ENCODE results near the gene ZNF24.
A peak's percentile ranks its signal among the peaks of the same experiment; 100 is the strongest.

The ZNF24 gene

GRCh38 chr18:35343936-35344735 lies at the start of gene ZNF24:
ZNF24 (minus strand) TSS chr18:35344420; CDS start chr18:35340650, 3,770 bp downstream.
- H3K27ac Mint-ChIP-seq, result peak within 1 kb of the TSS; percentile 96
- no peaks in the 10 kb centered on the region for H3K9me3 Mint-ChIP-seq
- H3K4me1 Mint-ChIP-seq (ENCODE audit: low read depth), result peaks cover 58% of the 10 kb centered on the region
- peaks cover 34% of the 10 kb centered on the region for H3K36me3 Mint-ChIP-seq (ENCODE audit: low read depth)
- no peaks in the 10 kb centered on the region for H3K27me3 Mint-ChIP-seq
- peak within 1 kb of the TSS; percentile 100 for H3K4me3 Mint-ChIP-seq

DNA sequence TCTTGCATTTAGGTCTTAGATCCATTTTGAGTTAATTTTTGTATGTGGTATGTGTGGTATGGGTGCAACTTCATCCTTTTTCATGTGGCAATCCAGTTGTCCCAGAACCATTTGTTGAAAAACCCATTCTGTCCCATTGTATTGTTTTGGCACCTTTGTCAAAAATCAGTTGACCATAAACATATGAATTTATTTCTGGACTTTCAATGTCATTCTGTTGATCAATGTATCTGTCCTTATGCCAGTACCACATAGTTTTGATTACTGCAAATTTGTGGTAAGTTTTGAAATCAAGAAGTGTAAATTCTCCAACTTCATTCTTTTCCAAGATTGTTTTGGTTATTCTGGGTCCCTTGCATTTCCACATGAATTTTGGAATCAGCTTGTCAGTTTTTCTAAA lies 49.5 kb upstream of the ZNF24 start:
- Mint-ChIP-seq H3K4me1 (ENCODE audit: low read depth) (no peaks in the 10 kb centered on the region), H3K9me3 (no peaks in the 10 kb centered on the region), H3K27ac (no peak overlapping the region), H3K4me3 (no peak overlapping the region), H3K27me3 (peaks cover 23% of the 10 kb centered on the region), H3K36me3 (ENCODE audit: low read depth) (no peaks in the 10 kb centered on the region)

DNA sequence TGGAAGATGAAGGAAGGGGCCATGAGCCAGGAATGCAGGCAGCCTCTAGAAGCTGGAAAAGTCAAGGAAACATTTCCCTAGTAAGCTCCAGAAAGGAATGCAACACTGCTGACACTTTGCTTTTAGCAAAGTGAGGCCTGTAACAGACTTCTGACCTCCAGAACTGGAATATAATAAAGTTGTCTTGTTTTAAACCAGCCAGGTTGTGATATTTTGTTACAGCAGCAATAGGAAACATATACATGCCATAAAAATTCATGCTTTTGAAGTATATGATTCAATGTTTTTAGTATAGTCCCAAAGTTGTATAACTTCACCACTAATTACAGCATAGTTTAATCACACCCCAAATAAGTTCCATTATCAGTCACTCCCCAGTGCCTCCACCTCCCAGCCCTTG lies 48.2 kb upstream of the ZNF24 start:
- Mint-ChIP-seq H3K36me3 (ENCODE audit: low read depth) (no peaks in the 10 kb centered on the region), H3K4me1 (ENCODE audit: low read depth) (no peaks in the 10 kb centered on the region), H3K4me3 (no peak overlapping the region), H3K27ac (no peak overlapping the region), H3K27me3 (peaks cover 27% of the 10 kb centered on the region), H3K9me3 (no peaks in the 10 kb centered on the region)

DNA sequence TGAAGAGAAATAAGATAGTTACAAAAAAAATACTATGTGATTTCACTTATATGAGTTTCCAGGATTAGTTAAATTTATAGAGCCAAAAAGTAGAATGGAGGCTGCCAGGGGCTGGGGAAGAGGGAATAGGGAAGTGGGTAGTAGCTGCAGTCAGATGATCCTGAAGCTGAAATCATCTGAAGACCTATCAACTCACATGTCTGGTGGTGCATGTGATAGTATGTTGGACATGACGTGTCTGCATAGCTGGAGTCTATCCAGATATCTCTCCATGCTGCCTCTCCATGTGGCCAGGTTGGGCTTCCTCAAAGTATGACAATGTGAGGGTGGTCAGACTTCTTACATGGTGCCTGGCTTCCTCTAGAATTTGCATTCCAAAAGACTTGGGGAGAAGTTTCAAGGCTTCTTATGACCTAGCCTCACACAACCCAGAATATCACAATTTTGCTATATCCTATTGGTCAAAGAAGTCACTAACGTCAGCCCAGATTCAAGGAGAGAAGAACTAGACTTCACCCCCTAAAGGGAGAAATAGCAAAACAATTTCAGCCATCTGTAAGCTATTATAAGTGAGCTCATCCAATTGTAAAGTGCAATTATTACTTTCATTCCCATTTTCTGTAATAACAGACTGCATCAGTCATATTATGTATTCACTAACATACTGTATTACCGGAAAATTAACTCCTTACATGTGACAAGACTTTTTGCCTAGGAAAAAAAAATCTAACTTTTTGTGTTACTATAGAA lies 46.9 kb upstream of the ZNF24 start:
- Mint-ChIP-seq H3K4me3 (no peak overlapping the region), H3K27me3 (peaks cover 35% of the 10 kb centered on the region), H3K9me3 (no peaks in the 10 kb centered on the region), H3K4me1 (ENCODE audit: low read depth) (peaks cover 3% of the 10 kb centered on the region), H3K36me3 (ENCODE audit: low read depth) (no peaks in the 10 kb centered on the region), H3K27ac (no peak overlapping the region)

DNA sequence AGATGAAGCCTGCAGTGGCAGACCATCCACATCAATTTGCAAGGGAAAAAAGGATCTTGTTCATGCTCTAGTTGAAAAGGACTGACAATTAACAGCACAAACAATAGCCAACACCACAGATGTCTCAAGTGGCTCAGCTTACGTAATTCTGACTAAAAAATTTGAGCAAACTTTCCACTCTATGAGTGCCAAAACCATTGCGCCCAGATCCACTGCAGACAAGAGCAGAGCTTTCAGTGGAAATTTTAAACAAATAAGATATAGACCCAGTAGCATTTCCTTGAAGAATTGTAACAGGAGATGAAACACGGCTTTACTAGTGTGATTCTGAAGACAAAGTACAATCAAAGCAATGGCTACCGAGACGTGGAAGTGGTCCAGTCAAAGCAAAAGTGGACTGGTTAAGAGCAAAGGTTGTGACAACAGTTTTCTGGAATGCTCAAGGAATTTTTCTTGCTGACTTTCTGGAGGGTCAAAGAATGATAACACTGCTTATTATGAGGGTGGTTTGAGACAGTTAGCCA lies 44.9 kb upstream of the ZNF24 start:
- Mint-ChIP-seq H3K9me3 (no peaks in the 10 kb centered on the region), H3K4me3 (no peak overlapping the region), H3K27ac (no peak overlapping the region), H3K4me1 (ENCODE audit: low read depth) (peaks cover 3% of the 10 kb centered on the region), H3K36me3 (ENCODE audit: low read depth) (no peaks in the 10 kb centered on the region), H3K27me3 (peaks cover 39% of the 10 kb centered on the region)

- no peaks in the 10 kb centered on the region for H3K9me3 Mint-ChIP-seq
- no peak overlapping the region for H3K27ac Mint-ChIP-seq
- no peaks in the 10 kb centered on the region for H3K36me3 Mint-ChIP-seq (ENCODE audit: low read depth)
- no peak overlapping the region for H3K4me3 Mint-ChIP-seq
- H3K27me3 Mint-ChIP-seq, result peaks cover 41% of the 10 kb centered on the region
- H3K4me1 Mint-ChIP-seq (ENCODE audit: low read depth), result peaks cover 3% of the 10 kb centered on the region
Observed at GRCh38 chr18:35387152-35387571, 42.9 kb upstream of the ZNF24 start.

DNA sequence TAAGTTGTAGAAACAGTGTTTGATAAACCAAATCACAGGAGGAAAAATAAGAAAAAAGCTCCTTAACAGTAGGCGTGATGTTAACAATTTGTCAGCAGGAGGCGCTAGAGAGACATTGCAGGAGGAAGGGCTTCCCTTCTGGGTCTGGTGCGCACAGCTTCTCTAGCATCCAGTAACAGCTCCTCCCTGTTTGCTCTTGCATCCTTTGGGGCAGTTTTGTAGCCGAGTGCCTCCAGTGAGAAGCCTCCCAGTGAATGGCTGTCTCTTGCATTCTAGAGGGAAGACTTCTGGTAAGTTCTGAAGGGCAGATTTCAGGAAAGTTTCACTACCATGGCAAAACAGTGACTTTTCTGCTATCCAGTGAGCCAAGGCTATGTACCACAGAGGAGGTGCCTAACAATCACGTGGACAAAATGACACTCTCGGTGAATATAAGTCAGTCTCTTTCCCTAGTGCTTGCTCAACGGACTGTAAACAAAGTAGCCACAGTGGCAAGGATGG lies 42.4 kb upstream of the ZNF24 start:
- no peaks in the 10 kb centered on the region for H3K9me3 Mint-ChIP-seq
- no peak overlapping the region for H3K4me3 Mint-ChIP-seq
- H3K36me3 Mint-ChIP-seq (ENCODE audit: low read depth), result no peaks in the 10 kb centered on the region
- peaks cover 3% of the 10 kb centered on the region for H3K4me1 Mint-ChIP-seq (ENCODE audit: low read depth)
- peaks cover 41% of the 10 kb centered on the region for H3K27me3 Mint-ChIP-seq
- no peak overlapping the region for H3K27ac Mint-ChIP-seq

DNA sequence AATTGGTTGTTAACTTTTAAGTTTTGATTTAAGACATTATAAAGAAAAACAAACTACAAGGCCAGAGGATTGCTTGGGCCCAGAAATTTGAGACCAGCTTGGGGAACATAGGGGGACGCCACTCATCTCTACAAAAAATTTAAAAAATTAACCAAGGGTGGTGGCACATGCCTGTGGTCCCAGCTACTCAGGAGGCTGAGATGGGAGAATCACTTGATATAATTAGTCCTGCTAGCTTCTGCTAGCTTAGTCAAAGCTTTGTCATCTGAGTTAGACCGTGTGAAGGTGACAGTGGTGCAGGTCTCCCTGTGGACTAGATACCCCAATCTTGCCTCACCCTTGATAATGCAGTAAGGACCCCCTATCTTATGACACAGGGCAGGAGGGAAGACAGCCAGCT lies 38.9 kb upstream of the ZNF24 start:
- Mint-ChIP-seq H3K36me3 (ENCODE audit: low read depth) (no peaks in the 10 kb centered on the region), H3K27me3 (peaks cover 22% of the 10 kb centered on the region), H3K4me1 (ENCODE audit: low read depth) (peaks cover 3% of the 10 kb centered on the region), H3K9me3 (no peaks in the 10 kb centered on the region), H3K27ac (no peak overlapping the region), H3K4me3 (no peak overlapping the region)

- H3K36me3 Mint-ChIP-seq (ENCODE audit: low read depth), result no peaks in the 10 kb centered on the region
- no peaks in the 10 kb centered on the region for H3K9me3 Mint-ChIP-seq
- peaks cover 5% of the 10 kb centered on the region for H3K27me3 Mint-ChIP-seq
- H3K4me1 Mint-ChIP-seq (ENCODE audit: low read depth), result peaks cover 8% of the 10 kb centered on the region
- no peak overlapping the region for H3K4me3 Mint-ChIP-seq
- no peak overlapping the region for H3K27ac Mint-ChIP-seq
Observed at GRCh38 chr18:35379421-35379820, 35.2 kb upstream of the ZNF24 start.

- no peak overlapping the region for H3K27ac Mint-ChIP-seq
- peaks cover 8% of the 10 kb centered on the region for H3K4me1 Mint-ChIP-seq (ENCODE audit: low read depth)
- H3K27me3 Mint-ChIP-seq, result no peaks in the 10 kb centered on the region
- no peak overlapping the region for H3K4me3 Mint-ChIP-seq
- H3K36me3 Mint-ChIP-seq (ENCODE audit: low read depth), result no peaks in the 10 kb centered on the region
- H3K9me3 Mint-ChIP-seq, result no peaks in the 10 kb centered on the region
Observed at GRCh38 chr18:35378574-35378896, 34.3 kb upstream of the ZNF24 start.

GRCh38 chr18:35377875-35378573 lies 33.8 kb upstream of the ZNF24 start:
- H3K4me3 Mint-ChIP-seq, result peak overlapping the region; percentile 72
- peaks cover 8% of the 10 kb centered on the region for H3K4me1 Mint-ChIP-seq (ENCODE audit: low read depth)
- peak overlapping the region; percentile 8 for H3K27ac Mint-ChIP-seq
- no peaks in the 10 kb centered on the region for H3K27me3 Mint-ChIP-seq
- H3K9me3 Mint-ChIP-seq, result no peaks in the 10 kb centered on the region
- no peaks in the 10 kb centered on the region for H3K36me3 Mint-ChIP-seq (ENCODE audit: low read depth)

DNA sequence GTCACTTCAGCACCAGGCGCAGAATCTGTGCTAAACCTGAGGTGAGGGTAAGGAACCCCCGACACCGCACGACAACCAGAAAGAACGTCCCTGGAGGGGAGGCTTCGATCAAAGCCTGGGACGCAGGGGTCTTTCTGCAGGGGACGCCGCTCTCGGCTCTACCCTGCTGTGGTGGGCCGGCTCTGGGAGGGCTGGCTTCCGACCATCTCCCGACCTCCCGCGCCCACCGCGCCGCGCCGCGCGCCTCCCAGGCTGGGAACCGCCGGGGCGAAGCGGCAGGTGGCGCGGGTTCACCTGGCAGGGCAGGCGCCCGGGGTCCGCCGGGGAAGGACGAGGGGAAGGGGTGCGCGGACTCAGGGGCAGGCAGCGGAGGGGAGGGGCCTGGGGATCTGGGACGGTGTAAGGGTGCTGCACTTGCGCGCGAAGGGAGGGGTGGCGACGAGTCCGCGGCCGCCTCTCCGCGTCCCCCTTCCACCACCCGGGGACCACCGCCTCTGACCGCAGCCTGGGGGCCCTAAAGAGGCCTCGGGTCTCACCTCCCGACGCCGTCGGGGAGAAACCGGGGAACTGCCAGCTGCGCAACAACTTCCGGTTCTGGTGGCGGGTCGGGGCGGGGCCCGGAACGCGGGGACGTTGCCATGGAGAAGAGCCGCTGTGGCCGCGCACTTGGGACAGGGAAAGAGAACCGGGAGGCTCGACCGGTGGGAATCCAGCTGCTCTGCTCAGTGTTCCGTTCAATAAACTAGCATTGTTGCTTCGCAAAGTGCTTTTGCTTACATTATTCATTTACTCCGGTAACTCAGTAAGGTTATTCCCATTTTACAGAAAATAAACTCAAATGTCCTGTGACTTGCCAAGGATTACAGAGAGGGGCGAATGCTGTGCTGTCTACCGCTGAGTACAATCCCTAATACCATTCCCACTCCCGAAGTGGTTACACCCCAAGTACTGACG lies 32.8 kb upstream of the ZNF24 start, which contains the start of gene ZNF396:
ZNF396 (minus strand) TSS at position 596 of the 954 bp plus-strand sequence. CDS start 3,045 bp downstream, outside the sequence.
- peak within 1 kb of the TSS; percentile 79 for H3K4me3 Mint-ChIP-seq
- H3K9me3 Mint-ChIP-seq, result no peaks in the 10 kb centered on the region
- H3K27ac Mint-ChIP-seq, result peak within 1 kb of the TSS; percentile 24
- H3K27me3 Mint-ChIP-seq, result no peaks in the 10 kb centered on the region
- H3K36me3 Mint-ChIP-seq (ENCODE audit: low read depth), result no peaks in the 10 kb centered on the region
- H3K4me1 Mint-ChIP-seq (ENCODE audit: low read depth), result peaks cover 15% of the 10 kb centered on the region

- H3K27ac Mint-ChIP-seq, result peak overlapping the region; percentile 24
- no peaks in the 10 kb centered on the region for H3K27me3 Mint-ChIP-seq
- no peaks in the 10 kb centered on the region for H3K36me3 Mint-ChIP-seq (ENCODE audit: low read depth)
- peaks cover 21% of the 10 kb centered on the region for H3K4me1 Mint-ChIP-seq (ENCODE audit: low read depth)
- H3K9me3 Mint-ChIP-seq, result no peaks in the 10 kb centered on the region
- peak overlapping the region; percentile 79 for H3K4me3 Mint-ChIP-seq
Observed at GRCh38 chr18:35376393-35376741, 32.1 kb upstream of the ZNF24 start.

DNA sequence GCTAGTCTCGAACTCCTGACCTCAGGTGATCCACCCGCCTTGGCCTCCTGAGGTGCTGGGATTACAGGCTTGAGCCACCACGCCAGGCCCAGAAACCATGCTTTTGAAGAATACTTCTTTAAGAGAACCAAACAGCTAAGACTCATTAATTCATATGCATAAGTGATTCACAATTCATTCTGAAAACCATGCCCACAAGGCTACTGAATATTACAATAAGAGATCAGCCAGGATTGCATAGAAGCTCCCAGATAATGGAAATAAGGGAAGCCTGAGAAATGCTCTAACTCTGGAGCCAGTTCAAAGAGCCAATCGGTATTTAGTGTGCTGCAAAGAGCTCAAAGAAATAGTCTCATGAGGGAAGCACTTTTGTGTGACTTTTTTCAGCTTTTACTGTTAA lies 30.5 kb upstream of the ZNF24 start:
- Mint-ChIP-seq H3K27me3 (no peaks in the 10 kb centered on the region), H3K4me1 (ENCODE audit: low read depth) (peaks cover 21% of the 10 kb centered on the region), H3K4me3 (no peak overlapping the region), H3K27ac (no peak overlapping the region), H3K36me3 (ENCODE audit: low read depth) (no peaks in the 10 kb centered on the region), H3K9me3 (no peaks in the 10 kb centered on the region)

All from stimulated activated naive CD8-positive, alpha-beta T cell treated with anti-CD3 and anti-CD28 coated beads, Interleukin-15, Interleukin-2, amounts not matched to agents 100 ng/mL and 50 ng/mL, for 24 hours (primary cell).